SU-DHL-6 (cell line): Measurements from ENCODE around the gene ZNF276.
"Not testable (repeated sequence)": the region's sequence is repeated elsewhere in the genome, so short reads cannot be mapped to it uniquely, and the experiment has no call there.

Experiments used
- H2AFZ ChIP-seq: fragments of 200-600 bp; sonication (generic); 2 replicates; pipeline ENCODE4 v1.6.1; 2014; ENCODE audit warnings: low read depth, mild to moderate bottlenecking, moderate library complexity, mixed read lengths, antibody characterized with exemption, low read length; ENCODE audit not compliant: severe bottlenecking
- H3F3A ChIP-seq: fragments of 200-600 bp; shearing (Covaris generic); 2 replicates; pipeline ENCODE4 v1.6.0; 2016; ENCODE audit warnings: antibody characterized with exemption, mild to moderate bottlenecking; ENCODE audit not compliant: insufficient read depth
- H3K27ac ChIP-seq: fragments of 200-600 bp; sonication (generic); 2 replicates; pipeline ENCODE4 v1.5.1; 2016; ENCODE audit warnings: low read depth, mild to moderate bottlenecking, low read length, moderate library complexity, mixed read lengths
- H3K27me3 ChIP-seq: fragments of 200-600 bp; sonication (generic), shearing (Covaris generic); 2 replicates; pipeline ENCODE4 v1.6.0; 2014; ENCODE audit warnings: mild to moderate bottlenecking, low read length
- H3K36me3 ChIP-seq: fragments of 200-600 bp; sonication (generic); 2 replicates; pipeline ENCODE4 v1.6.1; 2014; ENCODE audit warnings: mild to moderate bottlenecking, low read length, mixed read lengths
- H3K4me2 ChIP-seq: fragments of 300-600, 200-600 bp; shearing (Covaris generic), sonication (generic); 2 replicates; pipeline ENCODE4 v1.6.0; 2014; ENCODE audit warnings: low read length, low read depth, mild to moderate bottlenecking; ENCODE audit not compliant: poor library complexity, severe bottlenecking
- H3K4me3 ChIP-seq: fragments of 200-600 bp; sonication (generic); 2 replicates; pipeline ENCODE4 v1.5.1; 2014; ENCODE audit warnings: antibody characterized with exemption, low read length, mild to moderate bottlenecking, mixed read lengths; ENCODE audit not compliant: insufficient read depth, poor library complexity, severe bottlenecking
- H3K79me2 ChIP-seq: fragments of 200-600 bp; sonication (generic); 2 replicates; pipeline ENCODE4 v1.6.1; 2014; ENCODE audit warnings: mild to moderate bottlenecking, low read length, moderate library complexity; ENCODE audit not compliant: insufficient read depth
- H3K9ac ChIP-seq: fragments of 200-600 bp; sonication (generic); 2 replicates; pipeline ENCODE4 v1.7.0; 2014; ENCODE audit warnings: mild to moderate bottlenecking, low read length
- H3K9me2 ChIP-seq: fragments of 200-600 bp; sonication (generic); replicated peaks from 2 replicates; pipeline ENCODE4 v1.6.1; 2014; ENCODE audit warnings: low read length; ENCODE audit not compliant: insufficient read depth
- H3K9me3 ChIP-seq: fragments of 200-600 bp; sonication (generic); 2 replicates; pipeline ENCODE4 v1.6.1; 2014; ENCODE audit warnings: low read length, mixed read lengths; ENCODE audit not compliant: insufficient read depth
- H4K20me1 ChIP-seq: fragments of 200-600 bp; sonication (generic); 2 replicates; pipeline ENCODE4 v1.6.1; 2014; ENCODE audit warnings: low read depth, mild to moderate bottlenecking, antibody characterized with exemption, low read length, moderate library complexity, mixed read lengths
- EZH2phosphoT487 ChIP-seq: fragments of 200-600 bp; sonication (generic), shearing (Covaris generic); conservative IDR thresholded peaks from 2 replicates; pipeline ENCODE4 v1.6.1; 2018; ENCODE audit warnings: mild to moderate bottlenecking, antibody characterized with exemption, low read length, moderate library complexity, mixed read lengths
- TF ChIP-seq, protein P1 (sequence below): fragments of 200-600 bp; sonication (generic); IDR thresholded peaks from one replicate; pipeline ENCODE4 v1.5.1; 2017; ENCODE audit warnings: antibody characterized with exemption, mild to moderate bottlenecking, low read length, moderate library complexity; ENCODE audit not compliant: insufficient read depth, poor library complexity, severe bottlenecking

ZNF276 gene

DNA sequence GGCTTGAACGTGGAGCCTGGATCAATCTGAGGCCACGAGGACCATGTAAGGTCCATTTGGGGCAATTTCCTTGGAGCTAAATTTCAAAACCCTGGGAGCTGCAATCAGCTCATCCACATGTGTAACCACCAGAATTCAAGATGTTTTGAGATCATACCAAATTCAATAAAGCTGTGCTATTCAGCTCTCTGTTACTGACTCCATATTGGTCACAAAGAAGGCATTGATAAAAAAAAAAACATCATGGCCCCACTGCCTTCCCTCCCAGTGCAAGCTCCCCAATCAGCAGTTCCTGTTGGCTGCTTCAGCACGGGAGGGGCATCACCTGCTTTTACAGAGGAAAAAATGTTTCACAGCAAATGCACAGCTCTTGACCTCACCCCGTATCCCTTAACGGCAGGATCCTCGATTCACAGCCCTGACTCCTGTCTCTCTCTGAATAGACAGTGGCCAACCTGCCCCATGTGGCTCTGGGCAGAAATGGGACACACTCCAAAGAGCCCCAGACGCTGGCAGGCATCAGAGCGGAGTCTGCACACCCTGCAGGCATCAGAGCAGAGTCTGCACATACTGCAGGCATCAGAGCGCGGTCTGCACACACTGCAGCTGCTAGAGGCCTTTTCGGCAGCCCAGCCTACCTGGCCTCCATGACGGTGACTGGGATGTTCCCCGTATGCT, 58.0 kb downstream of the ZNF276 start:
- no peak overlapping the region for H2AFZ ChIP-seq
- H3K27me3 ChIP-seq = no peaks in the 10 kb centered on the region
- H3K27ac ChIP-seq = no peak overlapping the region
- no peaks in the 10 kb centered on the region for H4K20me1 ChIP-seq
- no peaks in the 10 kb centered on the region for H3K9me3 ChIP-seq
- no peaks in the 10 kb centered on the region for H3K79me2 ChIP-seq
- H3K9ac ChIP-seq = no peak overlapping the region
- TF ChIP-seq EZH2phosphoT487 = no peak
- TF ChIP-seq, protein P1, sequence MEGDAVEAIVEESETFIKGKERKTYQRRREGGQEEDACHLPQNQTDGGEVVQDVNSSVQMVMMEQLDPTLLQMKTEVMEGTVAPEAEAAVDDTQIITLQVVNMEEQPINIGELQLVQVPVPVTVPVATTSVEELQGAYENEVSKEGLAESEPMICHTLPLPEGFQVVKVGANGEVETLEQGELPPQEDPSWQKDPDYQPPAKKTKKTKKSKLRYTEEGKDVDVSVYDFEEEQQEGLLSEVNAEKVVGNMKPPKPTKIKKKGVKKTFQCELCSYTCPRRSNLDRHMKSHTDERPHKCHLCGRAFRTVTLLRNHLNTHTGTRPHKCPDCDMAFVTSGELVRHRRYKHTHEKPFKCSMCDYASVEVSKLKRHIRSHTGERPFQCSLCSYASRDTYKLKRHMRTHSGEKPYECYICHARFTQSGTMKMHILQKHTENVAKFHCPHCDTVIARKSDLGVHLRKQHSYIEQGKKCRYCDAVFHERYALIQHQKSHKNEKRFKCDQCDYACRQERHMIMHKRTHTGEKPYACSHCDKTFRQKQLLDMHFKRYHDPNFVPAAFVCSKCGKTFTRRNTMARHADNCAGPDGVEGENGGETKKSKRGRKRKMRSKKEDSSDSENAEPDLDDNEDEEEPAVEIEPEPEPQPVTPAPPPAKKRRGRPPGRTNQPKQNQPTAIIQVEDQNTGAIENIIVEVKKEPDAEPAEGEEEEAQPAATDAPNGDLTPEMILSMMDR = no peak
- H3K36me3 ChIP-seq = peaks cover 12% of the 10 kb centered on the region; the same call in 1 of the 2 replicates
- H3K4me2 ChIP-seq = no peak overlapping the region
- H3K9me2 ChIP-seq = no peaks in the 10 kb centered on the region
- H3F3A ChIP-seq = no peaks in the 10 kb centered on the region
- no peak overlapping the region for H3K4me3 ChIP-seq

DNA sequence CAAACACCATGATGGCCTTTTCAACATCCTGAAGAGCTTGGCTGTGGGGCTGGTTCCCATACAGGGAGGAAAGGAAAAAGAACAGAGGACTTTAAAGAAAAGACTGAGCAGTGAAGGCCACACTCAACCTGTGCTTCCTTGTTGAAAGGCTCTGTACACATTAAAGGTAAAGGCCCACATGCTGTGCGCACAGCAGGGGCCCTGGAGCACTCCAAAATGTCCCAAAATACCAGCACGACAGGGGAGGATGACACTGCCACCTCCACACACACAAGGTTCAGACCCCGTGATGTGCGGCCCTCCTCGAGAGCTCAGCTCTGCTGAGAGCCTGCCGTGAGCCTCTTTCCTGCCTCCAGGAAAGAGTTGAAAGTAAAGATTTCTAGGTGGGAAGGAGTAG, 58.6 kb downstream of the ZNF276 start:
- Histone ChIP-seq H3K36me3 (peaks cover 15% of the 10 kb centered on the region; the same call in 1 of the 2 replicates), H3F3A (no peaks in the 10 kb centered on the region), H3K27me3 (no peaks in the 10 kb centered on the region), H2AFZ (no peak overlapping the region), H3K9me2 (no peaks in the 10 kb centered on the region), H4K20me1 (no peaks in the 10 kb centered on the region), H3K4me3 (no peak overlapping the region), H3K9ac (no peak overlapping the region), H3K27ac (no peak overlapping the region), H3K4me2 (no peak overlapping the region), H3K79me2 (no peaks in the 10 kb centered on the region), H3K9me3 (no peaks in the 10 kb centered on the region)
- no peak for TF ChIP-seq EZH2phosphoT487
- TF ChIP-seq, protein P1 = no peak

DNA sequence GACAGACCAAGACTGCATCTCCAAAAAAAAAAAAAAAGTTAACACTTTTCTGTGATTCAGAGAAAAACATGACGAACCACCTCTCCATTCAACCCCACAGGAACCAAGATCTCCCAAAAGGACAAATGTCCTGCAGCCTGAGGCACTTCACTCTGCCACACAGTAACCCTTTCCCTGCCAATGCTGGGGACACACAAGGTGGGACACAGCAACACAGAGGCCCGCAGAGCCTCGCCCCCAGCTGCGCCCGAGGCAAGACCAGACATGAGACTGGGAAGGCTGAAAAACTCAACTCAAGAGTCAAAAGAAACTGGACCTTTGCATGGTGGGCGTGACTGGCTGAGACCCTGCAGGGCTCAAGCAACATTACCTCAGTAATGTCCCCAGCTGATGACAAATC, 61.2 kb downstream of the ZNF276 start:
- TF ChIP-seq, protein P1 = no peak
- no peak for TF ChIP-seq EZH2phosphoT487
- Histone ChIP-seq H3F3A (no peaks in the 10 kb centered on the region), H3K9me2 (no peaks in the 10 kb centered on the region), H2AFZ (no peak overlapping the region), H3K4me3 (no peak overlapping the region), H3K79me2 (0 out of 2 replicates have a peak, but pooled peaks cover 3% of the 10 kb centered on the region), H3K4me2 (no peak overlapping the region), H3K9ac (no peak overlapping the region), H3K36me3 (peaks cover 20% of the 10 kb centered on the region; the same call in 1 of the 2 replicates), H3K9me3 (no peaks in the 10 kb centered on the region), H4K20me1 (no peaks in the 10 kb centered on the region), H3K27me3 (no peaks in the 10 kb centered on the region), H3K27ac (no peak overlapping the region)

DNA sequence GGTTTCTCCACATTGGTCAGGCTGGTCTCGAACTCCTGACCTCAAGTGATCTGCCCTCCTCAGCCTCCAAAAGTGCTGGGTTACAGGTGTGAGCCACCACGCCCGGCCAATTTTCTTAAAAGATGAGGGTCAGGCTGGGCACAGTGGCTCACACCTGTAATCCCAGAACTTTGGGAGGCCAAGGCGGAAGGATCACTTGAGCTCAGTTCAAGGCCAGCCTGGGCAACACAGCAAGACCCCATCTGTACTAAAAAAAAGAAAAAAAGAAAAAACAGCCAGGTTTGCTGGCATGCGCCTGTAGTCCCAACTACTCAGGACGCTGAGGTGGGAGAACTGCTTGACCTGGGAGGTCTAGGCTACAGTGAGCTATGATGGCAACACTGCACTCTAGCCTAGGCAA, 62.6 kb downstream of the ZNF276 start:
- not testable (repeated sequence) for H3K27ac ChIP-seq, H3K9me3 ChIP-seq, H3K79me2 ChIP-seq, H3K4me3 ChIP-seq, H4K20me1 ChIP-seq, H3K9ac ChIP-seq, H3F3A ChIP-seq, H3K4me2 ChIP-seq, H2AFZ ChIP-seq, H3K27me3 ChIP-seq, H3K9me2 ChIP-seq
- peaks cover 22% of the 10 kb centered on the region; the same call in 1 of the 2 replicates for H3K36me3 ChIP-seq
